Measurements from ENCODE around the gene QRICH1. TPM values are rescaled to one million over a fixed set of nuclear protein-coding genes. Genes with fewer than 3 reads are reported as not detected.

Gene QRICH1
- polyA plus RNA-seq, 1 donor, result 58.0 TPM

DNA sequence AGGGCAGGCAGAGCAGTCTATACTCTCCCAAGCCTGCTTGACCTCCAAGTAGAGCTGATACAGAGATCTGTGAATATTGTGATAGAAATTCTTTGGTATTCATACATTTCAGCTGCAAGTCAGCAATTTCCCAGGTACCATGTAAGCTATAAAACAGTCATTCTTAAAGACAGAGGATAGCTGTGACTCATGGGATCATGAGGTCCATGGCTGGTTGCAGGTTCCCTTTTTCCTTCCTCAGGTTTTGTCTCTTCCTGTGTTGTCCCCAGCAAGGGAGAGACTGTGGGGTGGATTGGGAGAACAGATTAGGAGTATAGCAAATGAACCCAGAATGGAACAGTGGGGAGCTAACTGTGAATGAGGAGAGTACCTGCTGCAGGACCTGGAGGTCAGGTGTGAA lies 109.2 kb downstream of the QRICH1 start:
- no peaks in the 10 kb centered on the region for H3K27me3 ChIP-seq (ENCODE audit: control insufficient read depth, insufficient read depth, low read length)
- H3K27ac ChIP-seq (ENCODE audit: low read length), result peak overlapping the region; percentile 41
- peaks cover 10% of the 10 kb centered on the region for H3K4me1 ChIP-seq (ENCODE audit: control insufficient read depth, insufficient read depth, low read length)
- no peaks in the 10 kb centered on the region for H3K9me3 ChIP-seq (ENCODE audit: control insufficient read depth, low read depth, low read length)
- peaks cover 59% of the 10 kb centered on the region for H3K36me3 ChIP-seq (ENCODE audit: control insufficient read depth, insufficient read depth, low read length)
- no peak overlapping the region for H3K4me3 ChIP-seq (ENCODE audit: low read length)
- DNase-seq, result peak in 1 of 2 donors; percentile 36

DNA sequence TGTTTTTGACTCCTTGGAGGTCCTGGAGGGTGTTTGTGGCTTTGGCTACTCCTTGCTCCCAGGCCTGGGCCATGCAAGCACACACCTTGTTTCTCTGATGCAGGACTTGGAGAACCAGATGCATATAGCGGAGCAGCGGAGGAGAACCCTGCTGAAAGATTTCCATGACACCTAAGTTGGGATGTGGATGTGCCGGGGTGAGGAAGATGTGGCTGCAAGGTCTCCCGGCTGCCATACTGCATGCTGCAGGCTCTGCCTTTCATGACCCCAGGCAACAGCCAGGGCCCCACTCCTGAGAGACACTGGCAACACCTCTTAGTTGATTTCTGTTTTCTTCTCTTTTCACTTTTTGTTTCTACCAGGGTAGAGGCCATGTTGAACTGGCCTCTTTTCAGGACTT lies 110.8 kb downstream of the QRICH1 start:
- no peak for DNase-seq
- Histone ChIP-seq H3K9me3 (ENCODE audit: control insufficient read depth, low read depth, low read length) (no peaks in the 10 kb centered on the region), H3K36me3 (ENCODE audit: control insufficient read depth, insufficient read depth, low read length) (peaks cover 70% of the 10 kb centered on the region), H3K4me1 (ENCODE audit: control insufficient read depth, insufficient read depth, low read length) (peaks cover 2% of the 10 kb centered on the region), H3K4me3 (ENCODE audit: low read length) (no peak overlapping the region), H3K27me3 (ENCODE audit: control insufficient read depth, insufficient read depth, low read length) (no peaks in the 10 kb centered on the region), H3K27ac (ENCODE audit: low read length) (no peak overlapping the region)
- no CpG with 5 or more reads among the region's 4 CpGs for WGBS (ENCODE audit: insufficient coverage, low lambda C conversion rate)

DNA sequence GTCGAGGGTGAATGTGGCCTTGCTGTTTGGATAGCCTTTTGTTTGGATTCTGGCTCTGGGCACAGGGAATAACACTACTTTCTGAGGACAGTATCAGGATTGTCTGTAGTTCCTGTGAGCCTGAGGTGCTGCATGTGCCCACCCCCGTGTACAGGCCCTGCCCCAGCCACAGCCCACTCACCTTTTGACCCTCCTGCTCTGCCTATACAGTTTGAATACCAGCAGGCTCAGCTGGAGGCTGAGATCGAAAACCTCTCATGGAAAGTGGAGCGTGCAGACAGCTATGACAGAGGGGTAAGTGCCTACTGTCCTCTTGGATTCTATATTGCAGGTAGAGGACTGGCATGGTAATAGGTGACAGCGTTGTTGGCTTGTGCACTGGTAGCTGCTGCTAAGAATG lies 111.2 kb downstream of the QRICH1 start:
- H3K27me3 ChIP-seq (ENCODE audit: control insufficient read depth, insufficient read depth, low read length), result no peaks in the 10 kb centered on the region
- no peak for DNase-seq
- peaks cover 2% of the 10 kb centered on the region for H3K4me1 ChIP-seq (ENCODE audit: control insufficient read depth, insufficient read depth, low read length)
- H3K27ac ChIP-seq (ENCODE audit: low read length), result no peak overlapping the region
- peaks cover 75% of the 10 kb centered on the region for H3K36me3 ChIP-seq (ENCODE audit: control insufficient read depth, insufficient read depth, low read length)
- no peak overlapping the region for H3K4me3 ChIP-seq (ENCODE audit: low read length)
- H3K9me3 ChIP-seq (ENCODE audit: control insufficient read depth, low read depth, low read length), result no peaks in the 10 kb centered on the region
- WGBS (ENCODE audit: insufficient coverage, low lambda C conversion rate), result no CpG with 5 or more reads among the region's 5 CpGs

DNA sequence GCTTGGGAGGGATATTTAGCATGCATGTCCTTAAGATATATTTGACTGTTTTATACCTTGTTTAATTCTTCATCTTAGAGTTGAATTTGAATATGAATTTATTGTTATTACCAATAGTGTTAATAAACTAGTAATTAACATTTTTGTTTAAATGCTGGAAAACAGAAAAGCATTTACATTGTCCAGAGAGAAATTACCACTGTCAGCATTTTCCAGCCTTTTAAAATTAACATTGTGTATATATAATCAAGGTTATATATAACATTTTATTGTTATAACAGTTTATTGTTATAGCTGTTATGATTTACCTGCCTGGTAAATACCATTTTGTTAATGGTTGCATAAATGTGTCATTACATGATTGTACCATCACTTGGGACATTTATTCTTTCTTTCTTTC lies 111.9 kb downstream of the QRICH1 start:
- Histone ChIP-seq H3K4me1 (ENCODE audit: control insufficient read depth, insufficient read depth, low read length) (peaks cover 2% of the 10 kb centered on the region), H3K36me3 (ENCODE audit: control insufficient read depth, insufficient read depth, low read length) (peaks cover 79% of the 10 kb centered on the region), H3K27me3 (ENCODE audit: control insufficient read depth, insufficient read depth, low read length) (no peaks in the 10 kb centered on the region), H3K9me3 (ENCODE audit: control insufficient read depth, low read depth, low read length) (no peaks in the 10 kb centered on the region), H3K27ac (ENCODE audit: low read length) (no peak overlapping the region), H3K4me3 (ENCODE audit: low read length) (no peak overlapping the region)
- no peak for DNase-seq

DNA sequence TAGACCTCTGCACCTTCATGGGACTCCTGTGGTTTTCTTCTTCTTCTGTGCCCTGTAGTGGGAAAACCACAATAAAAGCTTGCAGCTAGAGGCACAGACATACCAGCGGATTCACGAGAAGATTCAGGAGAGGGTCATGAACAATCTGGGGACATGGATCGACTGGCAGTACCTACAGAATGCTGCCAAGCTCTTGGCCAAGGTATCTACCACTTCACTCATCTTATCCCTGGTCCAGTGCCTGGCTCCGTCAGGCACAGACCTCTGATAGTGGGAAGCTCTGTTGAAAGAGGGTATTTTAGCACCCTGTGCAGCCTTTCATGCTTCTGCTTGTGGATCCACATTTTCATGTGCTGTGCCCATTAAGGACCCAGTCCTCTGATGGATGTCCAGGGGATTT lies 113.6 kb downstream of the QRICH1 start:
- H3K36me3 ChIP-seq (ENCODE audit: control insufficient read depth, insufficient read depth, low read length), result peaks cover 81% of the 10 kb centered on the region
- WGBS (ENCODE audit: insufficient coverage, low lambda C conversion rate), result no CpG with 5 or more reads among the region's 4 CpGs
- H3K27ac ChIP-seq (ENCODE audit: low read length), result no peak overlapping the region
- no peak for DNase-seq
- no peaks in the 10 kb centered on the region for H3K27me3 ChIP-seq (ENCODE audit: control insufficient read depth, insufficient read depth, low read length)
- no peaks in the 10 kb centered on the region for H3K9me3 ChIP-seq (ENCODE audit: control insufficient read depth, low read depth, low read length)
- no peak overlapping the region for H3K4me3 ChIP-seq (ENCODE audit: low read length)
- peaks cover 2% of the 10 kb centered on the region for H3K4me1 ChIP-seq (ENCODE audit: control insufficient read depth, insufficient read depth, low read length)

Other genes with a start within 250 kb of the QRICH1 start
- gene PRKAR2A, start 246.2 kb downstream of the QRICH1 start, polyA plus RNA-seq, result 28.6 TPM
- gene SLC25A20, start 195.2 kb downstream of the QRICH1 start, polyA plus RNA-seq, result 54.7 TPM
- 78.4 TPM for gene ARIH2, start 175.2 kb downstream of the QRICH1 start, polyA plus RNA-seq
- 46.5 TPM for gene P4HTM, start 103.8 kb downstream of the QRICH1 start, polyA plus RNA-seq
- gene WDR6, start 86.7 kb downstream of the QRICH1 start, polyA plus RNA-seq, result 187 TPM
- 28.5 TPM for gene DALRD3, start 75.5 kb downstream of the QRICH1 start, polyA plus RNA-seq
- 61.9 TPM for gene NDUFAF3, start 72.0 kb downstream of the QRICH1 start, polyA plus RNA-seq
- gene IMPDH2, start 64.7 kb downstream of the QRICH1 start, polyA plus RNA-seq, result 261 TPM
- 291 TPM for gene QARS1, start 10.7 kb upstream of the QRICH1 start, polyA plus RNA-seq
- 40.4 TPM for gene USP19, start 26.8 kb upstream of the QRICH1 start, polyA plus RNA-seq
- gene LAMB2, start 39.0 kb upstream of the QRICH1 start, polyA plus RNA-seq, result 209 TPM
- gene CCDC71, start 72.3 kb upstream of the QRICH1 start, polyA plus RNA-seq, result 21.4 TPM
- 85.6 TPM for gene KLHDC8B, start 77.5 kb upstream of the QRICH1 start, polyA plus RNA-seq
- 9.5 TPM for gene C3orf62, start 183.2 kb upstream of the QRICH1 start, polyA plus RNA-seq
- 48.6 TPM for gene USP4, start 246.0 kb upstream of the QRICH1 start, polyA plus RNA-seq

Measured in large intestine (tissue), 3 donors.